HG03135 (cell line): ENCODE results near the gene PARVB.

ENCODE experiments used
- ATAC-seq: cut with Tn5 transposase; IDR thresholded peaks from one replicate; pipeline ENCODE4 v1.9.1; 2021; ENCODE audit warnings: mild to moderate bottlenecking, moderate library complexity; ENCODE audit not compliant: unreplicated experiment

PARVB gene

GRCh38 chr22:44179196-44179988, 155.3 kb downstream of the PARVB start:
- no peak for ATAC-seq

DNA sequence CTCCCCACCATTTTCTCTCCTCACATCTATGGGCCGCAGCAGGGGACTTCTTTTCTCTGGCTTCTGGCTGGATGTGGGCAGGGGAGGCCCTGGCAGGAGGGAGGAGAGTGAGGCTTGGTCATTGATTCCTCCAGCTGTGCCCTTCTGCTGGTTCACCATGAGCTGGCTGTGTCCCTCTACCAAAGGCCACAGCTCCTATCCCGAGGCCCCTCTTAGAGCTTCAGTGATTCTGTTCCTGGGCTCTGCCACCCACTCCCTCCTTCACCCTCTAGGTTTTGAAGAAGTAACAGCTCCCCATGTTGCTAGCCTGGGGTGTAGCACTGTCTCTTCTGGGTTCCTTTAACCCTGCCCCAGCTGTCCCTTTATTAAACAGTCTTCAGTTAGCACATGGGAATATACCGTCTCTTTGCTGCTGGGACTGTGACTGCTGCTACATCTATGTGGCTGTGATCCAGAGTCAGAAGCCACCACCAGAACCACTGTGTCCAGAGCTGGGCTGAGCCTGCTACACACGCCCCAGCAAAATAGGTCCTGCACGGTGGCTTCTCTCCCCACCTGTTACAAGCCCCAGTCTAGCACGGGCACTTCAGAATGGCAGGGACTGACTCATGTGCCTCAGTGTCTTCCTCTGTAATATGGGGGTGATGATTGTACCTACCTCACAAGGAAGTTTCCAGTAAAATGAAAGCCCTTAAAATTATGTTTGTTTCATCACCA, 156.0 kb downstream of the PARVB start:
- ATAC-seq: no peak

DNA sequence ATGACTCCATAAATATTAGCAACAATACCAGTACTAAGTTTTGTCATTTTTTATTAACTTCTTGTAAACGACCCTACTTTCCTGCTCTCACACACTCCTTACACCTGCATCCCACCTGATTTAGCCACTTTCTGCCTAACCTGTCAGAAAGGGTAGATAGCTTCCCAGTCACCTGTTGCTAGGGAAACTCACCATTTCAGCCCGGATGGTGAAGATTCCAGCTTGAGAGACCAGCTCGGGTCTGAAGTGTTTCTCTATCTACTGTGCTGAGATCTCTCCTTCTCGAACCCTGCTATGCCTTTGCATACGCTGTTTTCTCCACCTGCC, 156.6 kb downstream of the PARVB start, which contains the start of gene PARVG:
Gene PARVG (plus strand): TSS at position 220 of the 327 bp plus-strand sequence. CDS start 2,405 bp downstream, outside the sequence.
- ATAC-seq: no peak

DNA sequence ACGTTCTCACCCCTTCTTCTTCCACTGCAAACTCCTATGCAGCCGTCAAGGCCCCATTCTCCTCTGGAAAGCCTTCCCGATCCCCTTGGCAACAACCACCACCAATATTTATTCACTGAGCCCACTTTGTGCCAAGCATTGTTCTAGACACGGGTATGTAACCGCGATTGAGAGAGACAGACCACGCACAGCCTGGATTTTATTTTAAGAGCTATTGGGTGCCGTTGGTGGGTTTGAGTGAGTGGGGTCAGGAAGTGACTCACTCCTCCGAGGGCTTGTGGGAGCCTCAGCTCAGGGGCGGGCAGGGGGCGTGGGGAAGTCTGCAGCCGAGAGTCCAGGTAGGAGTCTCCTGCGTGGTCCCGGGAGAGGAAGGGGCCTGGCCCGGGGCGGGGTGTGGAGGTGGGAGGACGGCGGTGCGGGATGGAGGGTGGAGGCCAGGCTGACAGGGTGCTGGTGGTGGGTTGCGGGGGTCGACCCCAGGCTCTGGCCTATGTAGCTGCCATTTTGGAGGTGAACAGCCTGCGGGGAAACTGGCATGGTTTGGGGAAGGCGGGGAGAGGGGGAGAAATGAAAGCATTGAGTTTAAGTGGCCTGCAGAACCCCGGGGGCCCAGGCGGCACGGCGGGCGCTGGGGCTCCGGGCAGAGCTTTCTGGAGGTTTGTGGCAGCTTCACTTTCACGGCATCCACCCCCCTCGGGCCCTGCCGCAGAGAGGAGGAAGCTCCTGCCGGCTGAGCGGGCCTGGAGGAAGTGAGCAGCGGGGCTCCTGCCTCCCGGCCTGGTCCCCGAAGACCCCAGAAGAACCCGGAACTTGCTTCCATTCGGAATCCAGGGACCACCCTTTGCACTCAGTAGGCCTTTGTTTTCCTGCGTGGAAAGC, 157.2 kb downstream of the PARVB start:
- no peak for ATAC-seq

DNA sequence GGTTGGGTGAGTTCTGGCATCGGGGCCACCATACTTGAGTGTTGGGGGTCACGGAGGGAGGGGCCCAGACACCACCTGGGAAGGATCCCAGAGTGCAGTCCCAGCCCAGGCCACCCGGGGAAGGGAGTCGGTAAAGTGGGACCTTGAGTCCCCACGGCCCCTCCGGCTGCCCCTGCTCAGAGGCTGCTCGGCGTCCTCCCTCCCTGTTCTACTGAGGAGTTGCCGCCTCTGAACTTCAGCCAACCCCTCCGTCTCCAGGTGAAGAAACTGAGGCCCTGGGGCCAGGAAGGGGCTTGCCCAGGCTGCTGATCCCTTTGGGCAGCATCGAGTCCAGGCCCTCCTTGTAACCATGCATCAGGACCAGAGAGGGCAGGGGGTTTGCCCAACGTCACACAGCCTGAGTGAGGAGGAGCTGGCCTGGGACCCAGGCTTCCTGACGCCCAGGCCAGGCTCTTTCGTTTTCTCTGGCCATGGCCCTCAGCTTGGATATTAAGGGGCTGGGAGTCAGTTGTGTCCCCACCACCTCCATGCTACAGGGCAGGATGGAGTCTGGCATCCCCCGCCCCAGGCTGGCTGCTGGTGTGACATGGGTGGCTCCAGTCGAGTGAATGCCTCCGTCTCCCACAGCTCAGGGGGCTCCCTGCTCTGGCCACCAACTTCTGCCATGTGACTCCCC, 157.9 kb downstream of the PARVB start:
- ATAC-seq: no peak

- ATAC-seq: no peak
Measured at GRCh38 chr22:44182588-44183286, 158.6 kb downstream of the PARVB start.

GRCh38 chr22:44183287-44183588, 159.1 kb downstream of the PARVB start:
- no peak for ATAC-seq

GRCh38 chr22:44184006-44184405, 159.9 kb downstream of the PARVB start:
- ATAC-seq: no peak

- ATAC-seq: no peak
Measured at GRCh38 chr22:44185237-44186120, 161.4 kb downstream of the PARVB start.

DNA sequence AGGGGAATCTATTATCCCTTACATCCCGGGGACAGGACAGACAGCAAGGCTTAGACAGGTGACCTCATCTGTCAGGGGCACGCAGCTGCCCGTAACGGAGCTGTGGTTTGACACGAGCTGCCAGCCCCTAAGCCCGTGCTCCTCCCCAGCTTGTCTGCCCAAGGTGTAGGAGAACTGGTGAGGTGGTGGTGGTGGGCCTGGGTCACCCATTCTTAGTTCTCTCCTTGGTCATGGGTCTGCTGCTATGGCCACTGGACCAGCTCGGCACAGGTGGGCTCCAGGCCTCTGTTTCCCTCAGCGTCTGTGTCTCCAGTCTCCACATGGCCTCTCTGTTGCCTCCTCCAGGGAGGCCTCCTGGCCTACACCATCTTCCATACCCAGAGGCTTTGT, 162.0 kb downstream of the PARVB start:
- no peak for ATAC-seq

DNA sequence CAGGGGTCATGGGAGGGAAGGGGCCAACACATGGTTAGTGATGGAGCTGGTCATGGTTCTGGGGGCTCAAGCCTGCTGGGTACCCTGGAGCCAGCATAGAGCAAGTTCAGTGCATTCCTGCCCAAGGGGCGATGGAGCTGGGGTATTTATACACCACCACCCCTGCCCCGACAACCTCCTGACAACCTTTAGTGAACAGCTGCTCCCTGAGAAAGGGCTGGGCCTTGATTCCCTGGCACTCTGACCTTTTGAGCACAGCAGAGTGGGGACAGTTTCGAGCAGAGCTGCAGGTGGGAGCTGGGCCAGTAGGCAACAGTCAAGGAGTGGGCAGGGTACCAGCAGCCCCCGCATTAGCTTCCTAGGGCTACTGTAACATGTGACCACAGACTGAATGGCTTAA, 162.6 kb downstream of the PARVB start:
- no peak for ATAC-seq

- no peak for ATAC-seq
Measured at GRCh38 chr22:44187652-44188230, 163.6 kb downstream of the PARVB start.

DNA sequence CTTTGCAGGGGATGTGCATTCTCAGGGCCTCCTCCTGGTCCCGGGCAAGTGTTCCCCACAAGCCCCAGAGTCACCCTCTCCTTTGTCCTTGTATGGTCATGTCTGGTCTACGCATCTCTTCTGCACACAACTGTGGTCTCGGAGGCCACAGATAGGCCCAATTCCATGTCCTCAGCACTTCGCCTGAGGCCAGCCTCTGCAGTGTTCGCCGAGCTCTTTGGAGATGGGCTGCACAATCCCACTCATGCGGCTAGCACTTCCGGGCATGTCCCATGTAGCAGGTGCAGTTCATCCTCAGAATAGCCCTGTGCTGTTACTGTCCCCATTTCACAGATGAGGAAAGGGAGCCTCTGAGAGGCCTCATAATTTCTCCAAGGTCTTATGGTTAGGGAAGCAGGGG, 164.2 kb downstream of the PARVB start:
- no peak for ATAC-seq

DNA sequence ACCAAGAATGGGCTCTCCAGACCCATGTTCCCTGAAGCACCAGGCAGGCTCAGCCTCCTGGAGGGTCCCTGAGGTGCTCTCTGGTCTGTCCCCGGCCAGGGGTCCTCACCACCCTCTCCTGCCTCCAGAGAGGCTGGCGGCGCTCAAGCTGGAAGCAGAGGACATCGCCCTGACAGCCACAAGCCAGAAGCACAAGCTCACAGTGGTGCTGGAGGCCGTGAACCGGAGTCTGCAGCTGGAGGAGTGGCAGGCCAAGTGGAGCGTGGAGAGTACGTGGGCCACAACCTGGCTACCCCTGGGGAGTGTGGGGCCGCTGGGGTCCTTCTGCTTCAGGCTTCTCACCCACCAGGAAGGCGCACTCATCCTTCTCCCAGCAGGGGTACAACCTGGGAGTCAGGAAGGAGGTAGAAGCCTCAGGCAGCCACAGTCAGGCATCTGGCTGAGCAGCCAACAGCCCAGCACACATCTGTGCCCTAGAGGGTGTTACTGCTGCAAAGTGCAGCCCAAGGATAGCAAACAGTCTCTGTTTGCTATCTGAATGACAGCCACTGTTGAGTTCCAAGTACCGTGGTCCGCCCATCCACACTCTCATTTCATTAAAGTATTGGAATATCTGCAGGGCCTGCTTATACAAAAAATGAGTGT, 165.0 kb downstream of the PARVB start:
- ATAC-seq: no peak

DNA sequence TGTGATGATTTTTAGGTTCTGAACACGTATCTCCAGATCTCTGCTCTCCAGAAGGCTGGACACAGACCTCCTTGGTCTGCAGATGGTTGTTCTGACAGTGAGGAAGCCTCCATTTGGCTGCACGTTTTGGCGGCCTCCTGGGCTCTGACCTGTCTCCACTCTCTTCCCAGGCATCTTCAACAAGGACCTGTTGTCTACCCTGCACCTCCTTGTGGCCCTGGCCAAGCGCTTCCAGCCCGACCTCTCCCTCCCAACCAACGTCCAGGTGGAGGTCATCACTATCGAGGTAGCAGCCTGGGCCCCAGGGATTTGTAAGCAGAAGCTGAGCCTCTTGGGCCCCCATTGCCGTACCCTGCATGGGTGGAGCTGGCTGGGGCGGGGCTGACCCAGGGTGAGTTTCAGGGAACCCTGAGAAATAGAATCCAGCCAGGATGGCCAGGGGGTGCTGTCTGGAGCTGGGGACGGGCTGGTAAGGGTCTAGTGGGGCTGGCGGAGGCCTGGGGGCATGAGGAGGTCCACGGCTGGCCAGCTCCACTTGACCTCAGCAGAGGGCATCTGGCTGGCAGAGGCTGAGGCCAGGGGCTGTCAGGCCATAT, 166.4 kb downstream of the PARVB start:
- ATAC-seq: no peak

- no peak for ATAC-seq
Measured at GRCh38 chr22:44191036-44191454, 166.9 kb downstream of the PARVB start.

DNA sequence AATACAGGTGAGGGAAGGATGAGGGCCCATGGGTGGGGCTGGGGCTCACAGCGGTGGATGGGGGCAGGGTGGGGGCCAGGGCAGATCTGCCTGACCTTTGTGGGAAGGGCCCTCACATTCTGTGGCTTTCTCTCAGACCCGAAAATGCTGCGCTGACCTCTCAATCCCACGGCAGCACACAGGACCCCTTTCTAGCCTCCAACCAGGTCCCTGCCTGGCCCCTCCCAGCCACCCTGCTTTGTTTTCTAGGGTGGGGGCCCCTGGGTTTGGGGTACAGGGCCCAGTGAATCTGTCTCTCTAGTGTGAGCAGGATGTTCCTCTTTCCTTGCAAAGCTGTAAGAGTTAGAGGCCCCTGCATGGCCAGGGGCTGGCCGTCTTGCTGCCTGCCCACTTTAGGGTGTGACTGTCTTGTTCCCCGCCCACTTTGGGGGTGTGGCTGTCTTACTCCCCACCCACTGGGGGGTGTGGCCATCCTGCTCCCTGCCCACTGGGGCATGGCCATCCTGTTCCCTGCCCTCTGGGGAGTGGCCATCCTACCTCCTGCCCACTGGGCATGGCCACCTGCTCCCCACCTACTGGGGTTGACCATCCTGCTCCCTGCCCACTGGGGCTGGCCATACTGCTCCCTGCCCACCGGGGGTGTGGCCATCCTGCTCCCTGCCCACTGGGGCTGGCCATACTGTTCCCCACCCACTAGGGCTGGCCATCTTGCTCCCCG, 168.2 kb downstream of the PARVB start:
- no peak for ATAC-seq
